ENCODE measurements around the gene XAB2.

Gene XAB2

DNA sequence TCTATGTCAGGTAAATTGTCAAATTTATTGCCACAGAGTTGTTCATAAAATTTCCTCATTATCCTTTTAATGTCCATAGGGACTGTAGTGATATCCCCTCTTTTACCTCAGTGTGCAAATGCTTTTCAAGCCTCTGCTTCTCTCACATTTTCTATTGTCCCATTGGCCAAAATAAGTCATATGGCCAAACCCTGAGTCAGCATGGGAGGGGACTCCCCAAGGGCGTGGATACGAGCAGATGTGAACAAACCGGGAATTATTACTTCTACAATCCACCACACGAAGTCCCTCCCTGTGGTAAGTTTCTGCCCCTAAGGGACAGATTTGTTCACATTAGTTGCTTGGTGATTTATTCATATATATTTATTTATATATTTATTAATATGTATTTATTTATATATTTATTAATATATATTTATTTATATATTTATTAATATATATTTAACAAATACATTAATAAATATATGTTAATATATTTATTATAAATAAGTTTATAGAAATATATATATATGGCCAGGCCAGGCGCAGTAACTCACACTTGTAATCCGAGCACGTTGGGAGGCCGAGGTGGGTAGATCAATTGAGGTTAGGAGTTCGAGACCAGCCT lies 53.8 kb downstream of the XAB2 start:
- Histone ChIP-seq H2AFZ (ENCODE audit: low read length) (no peak overlapping the region), H3F3A (ENCODE audit: insufficient read depth, low read length) (no peaks in the 10 kb centered on the region), H3K4me1 (ENCODE audit: insufficient read depth, low read length, severe bottlenecking) (no peaks in the 10 kb centered on the region), H3K9ac (ENCODE audit: low read length) (no peak overlapping the region), H3K27ac (ENCODE audit: low read depth, low read length, poor library complexity, severe bottlenecking) (no peak overlapping the region), H3K4me2 (ENCODE audit: low read length) (no peak overlapping the region), H3K36me3 (ENCODE audit: insufficient read depth, low read length) (no peaks in the 10 kb centered on the region), H4K20me1 (ENCODE audit: insufficient read depth, low read length) (no peaks in the 10 kb centered on the region), H3K4me3 (ENCODE audit: low read depth, low read length, poor library complexity, severe bottlenecking) (no peak overlapping the region), H3K79me2 (ENCODE audit: insufficient read depth, low read length) (no peaks in the 10 kb centered on the region), H3K9me2 (ENCODE audit: low read depth, low read length) (no peaks in the 10 kb centered on the region), H3K9me3 (ENCODE audit: low read length) (no peaks in the 10 kb centered on the region), H3K27me3 (ENCODE audit: insufficient read depth, low read length) (no peaks in the 10 kb centered on the region)
- TF ChIP-seq CTCF (IDR thresholded peaks at IDR 0.05; ENCODE audit: low read length) (no peak), EZH2 (IDR thresholded peaks at IDR 0.05; ENCODE audit: borderline replicate concordance, low read length) (no peak)

DNA sequence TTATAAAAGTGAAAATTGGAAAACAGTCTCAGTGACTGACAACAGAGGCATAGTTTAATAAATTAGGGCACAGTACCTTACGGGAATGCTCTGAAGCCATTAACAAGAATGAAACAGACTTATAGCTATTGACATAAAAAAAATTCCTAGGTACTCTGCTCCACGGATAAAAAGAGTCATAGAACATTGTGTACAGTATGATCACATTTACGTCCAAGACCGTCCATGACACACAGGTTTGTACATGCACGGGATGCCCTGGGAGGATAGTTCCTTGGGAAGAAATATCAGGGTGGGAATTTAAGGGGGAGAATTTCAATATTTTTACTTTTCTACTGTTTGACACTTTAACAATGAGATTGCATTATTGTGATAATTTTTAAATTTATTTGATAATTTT lies 58.6 kb downstream of the XAB2 start:
- H3K4me3 ChIP-seq (ENCODE audit: low read depth, low read length, poor library complexity, severe bottlenecking), result no peak overlapping the region
- no peaks in the 10 kb centered on the region for H4K20me1 ChIP-seq (ENCODE audit: insufficient read depth, low read length)
- H3K4me2 ChIP-seq (ENCODE audit: low read length), result no peak overlapping the region
- no peak overlapping the region for H3K27ac ChIP-seq (ENCODE audit: low read depth, low read length, poor library complexity, severe bottlenecking)
- no peaks in the 10 kb centered on the region for H3F3A ChIP-seq (ENCODE audit: insufficient read depth, low read length)
- H3K9ac ChIP-seq (ENCODE audit: low read length), result no peak overlapping the region
- TF ChIP-seq CTCF (IDR thresholded peaks at IDR 0.05; ENCODE audit: low read length), result no peak
- no peak for TF ChIP-seq EZH2 (IDR thresholded peaks at IDR 0.05; ENCODE audit: borderline replicate concordance, low read length)
- H3K27me3 ChIP-seq (ENCODE audit: insufficient read depth, low read length), result no peaks in the 10 kb centered on the region
- no peaks in the 10 kb centered on the region for H3K4me1 ChIP-seq (ENCODE audit: insufficient read depth, low read length, severe bottlenecking)
- H3K9me2 ChIP-seq (ENCODE audit: low read depth, low read length), result no peaks in the 10 kb centered on the region
- H2AFZ ChIP-seq (ENCODE audit: low read length), result no peak overlapping the region
- no peaks in the 10 kb centered on the region for H3K36me3 ChIP-seq (ENCODE audit: insufficient read depth, low read length)
- H3K79me2 ChIP-seq (ENCODE audit: insufficient read depth, low read length), result no peaks in the 10 kb centered on the region
- H3K9me3 ChIP-seq (ENCODE audit: low read length), result no peaks in the 10 kb centered on the region
